Activated CD8-positive, alpha-beta memory T cell treated with anti-CD3 and anti-CD28 coated beads for 36 hours (primary cell): Measurements from ENCODE around the gene S100A8. TPM values are rescaled to one million over a fixed set of nuclear protein-coding genes. Genes with fewer than 3 reads are reported as not detected.

Experiments used
- CTCF ChIA-PET: fragments of 350-600 bp; sonication (Branson Sonifier 250); formaldehyde crosslinking; loops from one replicate; lab custom pipeline; 2021; ENCODE audit warnings: antibody characterized with exemption; lab: Charles Lee
- POLR2A ChIA-PET: fragments of 350-600 bp; sonication (Branson Sonifier 250); formaldehyde crosslinking; loops from one replicate; lab custom pipeline; 2021; ENCODE audit warnings: antibody characterized with exemption; lab: Charles Lee
- total RNA-seq, 2 experiments: library from RNA; stranded (reverse); gene quantifications; one replicate each; pipeline ENCODE4 v1.2.3, GENCODE V29; 2021

The S100A8 gene
- total RNA-seq, 2 experiments from 2014 or later: not detected

DNA sequence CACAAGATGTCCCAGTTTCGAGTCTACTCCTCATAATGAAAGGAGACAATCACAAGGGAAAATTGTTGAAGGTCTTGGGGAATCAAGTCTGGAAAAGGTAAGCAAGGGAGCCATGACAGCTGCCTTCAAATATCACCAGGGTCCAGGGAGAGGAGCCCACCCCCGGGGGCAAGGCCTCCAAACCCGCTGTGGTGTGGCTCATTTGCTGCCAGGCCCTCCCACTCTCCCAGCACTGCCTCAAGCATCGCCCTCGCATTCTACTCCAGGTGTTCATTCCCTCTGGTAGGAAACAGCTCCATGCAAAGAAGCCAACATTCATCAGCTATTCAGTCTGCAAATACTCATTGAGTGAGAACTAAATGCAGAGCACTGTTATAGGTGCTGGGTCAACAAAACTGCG is 24.6 kb downstream of the S100A8 start:
- CTCF ChIA-PET: no interaction called here
- POLR2A ChIA-PET: no interaction called here

DNA sequence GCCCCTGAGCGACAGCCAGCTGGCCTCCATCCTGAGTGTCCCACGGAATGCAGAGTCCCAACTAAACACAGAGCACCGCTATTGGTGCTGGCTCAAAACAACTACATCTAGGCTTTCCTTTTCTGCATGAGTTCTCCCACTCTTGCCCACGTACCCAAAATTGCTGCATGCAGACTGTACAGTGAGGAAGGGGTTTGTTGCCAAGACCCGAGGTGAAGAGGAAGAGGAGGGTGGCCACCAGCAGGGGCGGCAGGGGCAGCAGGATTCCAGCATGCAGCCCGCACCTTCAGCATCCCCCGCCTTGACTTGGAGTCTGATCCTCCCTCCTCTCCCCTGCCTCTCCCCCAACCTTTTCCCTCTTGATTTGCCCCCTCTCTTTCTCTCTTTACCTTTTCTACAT is 25.2 kb downstream of the S100A8 start:
- ChIA-PET POLR2A (no interaction called here), CTCF (no interaction called here)

DNA sequence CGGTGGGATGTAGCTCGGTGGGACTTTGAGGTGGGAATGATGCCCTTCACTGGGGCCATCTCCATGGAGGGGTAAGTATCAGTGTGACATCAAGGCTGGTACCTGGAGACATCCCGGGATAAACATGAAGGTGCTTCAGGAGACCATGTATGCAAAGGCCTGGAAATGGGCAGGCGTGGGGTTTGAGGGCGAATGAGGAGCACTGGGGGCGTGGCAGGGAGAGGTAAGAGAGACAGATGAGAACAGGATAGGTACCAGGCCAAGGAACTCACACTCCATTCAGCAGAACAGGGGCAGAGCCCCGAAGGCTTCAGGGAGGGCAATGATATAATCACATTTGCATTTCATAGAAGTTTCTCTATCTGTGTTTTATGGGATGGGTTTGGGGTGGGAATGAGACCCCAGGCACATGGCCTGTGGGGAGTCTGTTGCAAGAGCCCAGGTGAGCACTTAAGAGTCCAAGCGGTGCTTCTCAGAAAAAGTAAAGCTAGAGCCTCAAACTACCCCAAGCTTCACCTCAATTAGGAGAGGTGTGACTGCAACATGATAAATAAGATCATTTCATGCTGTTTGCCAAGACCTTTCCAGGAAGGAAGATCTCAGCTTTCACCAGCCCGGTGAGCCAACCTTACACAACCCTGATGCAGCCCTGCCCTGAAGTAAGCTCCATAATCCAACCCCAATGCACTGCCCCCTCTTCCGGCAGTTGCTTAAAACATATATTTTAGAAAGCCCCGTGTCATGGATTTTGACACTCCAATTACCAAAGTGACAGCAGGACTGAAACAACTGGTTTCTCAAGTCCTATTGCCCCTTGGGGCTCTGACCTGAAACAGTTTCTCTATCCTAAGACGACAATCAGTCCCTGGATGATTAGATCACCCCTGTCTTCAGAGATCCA is 25.9 kb downstream of the S100A8 start:
- ChIA-PET CTCF (interaction anchor here (1.4 kb wide), 1 partner anchor 12 kb away, joined by 4 read pairs; no protein-coding TSS in a partner anchor), POLR2A (no interaction called here)

DNA sequence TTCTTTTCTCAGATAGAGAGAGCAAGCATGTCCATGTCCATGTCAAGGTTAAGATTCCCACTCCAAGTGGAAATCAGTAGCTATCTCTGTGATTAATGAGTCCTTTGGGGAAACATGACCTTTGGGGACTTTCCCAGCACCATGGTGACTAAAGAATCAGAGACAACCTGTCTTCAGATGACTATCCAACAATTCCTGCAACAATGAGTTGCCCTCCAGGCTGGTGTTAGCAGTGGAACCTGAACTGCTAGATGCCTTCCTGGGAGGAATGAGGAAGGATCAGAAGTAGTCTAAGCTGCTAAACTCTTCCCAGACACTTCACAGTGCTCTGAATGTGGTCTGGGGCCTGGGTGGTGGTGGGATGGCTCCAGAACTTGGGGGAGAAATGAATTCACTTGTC is 26.7 kb downstream of the S100A8 start:
- POLR2A ChIA-PET: no interaction called here
- CTCF ChIA-PET: interaction anchor here (1.4 kb wide), 1 partner anchor 11 kb away, joined by 4 read pairs; no protein-coding TSS in a partner anchor

DNA sequence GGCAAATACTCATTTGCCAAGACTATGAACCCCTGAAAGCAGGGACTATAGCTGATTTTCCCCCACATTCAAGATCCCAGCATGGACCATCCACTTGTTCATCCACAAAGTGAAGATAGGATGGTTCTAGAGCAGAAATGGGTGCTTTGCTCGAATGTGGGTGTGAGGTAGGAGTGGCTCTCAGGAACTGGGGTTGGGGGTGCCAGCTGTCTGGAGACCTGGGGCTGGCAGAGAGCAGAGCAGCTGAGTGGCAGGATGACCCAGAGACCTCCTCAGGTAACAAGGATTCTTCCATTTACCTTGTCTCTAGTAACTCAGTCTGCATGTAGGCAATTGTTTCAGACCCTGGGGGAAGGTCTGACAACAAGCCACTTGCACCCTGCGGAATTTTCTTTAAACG is 27.2 kb downstream of the S100A8 start:
- ChIA-PET CTCF (no interaction called here), POLR2A (no interaction called here)

DNA sequence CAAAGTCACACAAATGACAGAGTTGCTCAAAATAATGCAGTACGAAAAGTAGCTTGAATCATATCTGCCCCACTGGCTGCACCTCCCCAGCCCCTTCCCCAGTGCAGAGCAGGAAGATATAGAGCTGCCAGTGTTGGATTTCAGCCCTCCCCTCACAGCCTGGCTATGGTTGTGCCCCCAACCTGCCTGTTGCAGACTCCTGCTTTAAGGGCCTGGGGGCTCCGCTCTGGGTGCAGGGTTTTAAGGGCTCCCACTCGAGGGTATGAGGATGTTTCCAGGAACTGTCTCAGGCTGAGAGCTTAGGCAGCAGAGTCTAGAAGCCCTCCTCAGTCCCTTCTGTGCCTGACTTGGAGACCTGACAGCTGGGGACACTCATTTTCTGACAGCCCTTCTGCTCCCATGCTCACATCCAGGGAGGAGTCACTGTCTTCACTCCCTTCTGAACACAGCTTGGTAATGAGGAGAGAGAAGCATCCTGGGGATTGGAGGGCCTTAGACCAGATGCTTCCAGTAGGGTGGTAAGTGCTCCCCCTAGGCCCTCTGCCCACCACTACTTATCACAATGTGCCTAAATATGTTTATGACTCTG is 28.6 kb downstream of the S100A8 start:
- POLR2A ChIA-PET: no interaction called here

DNA sequence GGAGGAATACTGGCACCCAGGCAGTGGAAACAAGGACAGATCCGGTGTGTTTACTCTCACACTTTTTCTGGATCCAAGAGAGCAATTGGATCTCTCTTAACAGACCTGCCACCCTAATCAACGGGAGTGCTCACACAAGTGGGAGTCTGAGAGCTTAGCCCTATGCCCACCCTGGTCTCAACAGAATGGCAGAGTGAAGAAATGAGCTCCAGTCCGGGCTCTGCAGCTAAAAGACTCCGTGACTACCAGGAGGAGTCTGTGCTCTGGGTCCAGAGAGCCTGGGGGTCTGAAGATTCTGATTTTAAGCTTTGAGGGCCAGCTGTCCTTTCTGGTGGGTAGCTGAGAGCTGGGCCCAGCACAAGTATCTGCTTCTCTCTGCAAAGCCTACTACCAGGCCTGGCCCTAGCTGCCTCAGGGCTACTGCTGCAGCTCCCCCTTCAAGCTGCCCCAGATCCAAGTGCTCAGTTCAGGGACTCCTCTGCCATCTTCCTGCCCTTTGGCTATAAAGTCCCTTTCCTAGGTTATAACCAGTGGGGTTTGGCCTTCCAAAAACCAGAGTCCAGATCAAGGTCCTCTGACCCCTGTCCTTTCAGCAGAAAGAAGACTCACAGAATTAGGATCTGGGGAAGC is 29.3 kb downstream of the S100A8 start:
- ChIA-PET CTCF (interaction anchor here (1.2 kb wide), 2 partner anchors 8 to 133 kb away, joined by 3 to 4 read pairs; no protein-coding TSS in a partner anchor), POLR2A (no interaction called here)

More for the DNA sequence above, 28.6 kb downstream of the S100A8 start:
- CTCF ChIA-PET: interaction anchor here (1.2 kb wide), 2 partner anchors 9 to 133 kb away, joined by 3 to 4 read pairs; no protein-coding TSS in a partner anchor

DNA sequence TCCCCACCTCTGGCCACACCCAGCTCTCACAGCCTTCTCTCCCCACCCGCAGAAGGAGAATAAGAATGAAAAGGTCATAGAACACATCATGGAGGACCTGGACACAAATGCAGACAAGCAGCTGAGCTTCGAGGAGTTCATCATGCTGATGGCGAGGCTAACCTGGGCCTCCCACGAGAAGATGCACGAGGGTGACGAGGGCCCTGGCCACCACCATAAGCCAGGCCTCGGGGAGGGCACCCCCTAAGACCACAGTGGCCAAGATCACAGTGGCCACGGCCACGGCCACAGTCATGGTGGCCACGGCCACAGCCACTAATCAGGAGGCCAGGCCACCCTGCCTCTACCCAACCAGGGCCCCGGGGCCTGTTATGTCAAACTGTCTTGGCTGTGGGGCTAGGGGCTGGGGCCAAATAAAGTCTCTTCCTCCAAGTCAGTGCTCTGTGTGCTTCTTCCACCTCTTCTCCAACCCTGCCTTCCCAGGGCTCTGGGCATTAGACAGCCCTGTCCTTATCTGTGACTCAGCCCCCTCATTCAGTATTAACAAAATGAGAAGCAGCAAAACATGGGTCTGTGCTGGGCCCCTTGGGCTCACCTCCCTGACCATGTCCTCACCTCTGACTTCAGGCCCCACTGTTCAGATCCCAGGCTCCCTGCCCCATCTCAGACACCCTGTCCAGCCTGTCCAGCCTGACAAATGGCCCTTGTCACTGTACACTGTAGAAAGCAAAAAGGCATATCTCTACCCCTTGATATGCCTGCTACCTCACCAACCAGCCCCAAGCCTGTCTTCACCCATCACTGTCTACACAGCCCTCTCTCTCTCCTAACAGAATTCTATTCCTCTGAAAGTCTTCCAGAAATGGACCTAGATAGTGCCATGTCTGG is 30.0 kb downstream of the S100A8 start:
- ChIA-PET POLR2A (no interaction called here), CTCF (interaction anchor here (1.2 kb wide), 1 partner anchor 134 kb away, joined by 3 read pairs; no protein-coding TSS in a partner anchor)

DNA sequence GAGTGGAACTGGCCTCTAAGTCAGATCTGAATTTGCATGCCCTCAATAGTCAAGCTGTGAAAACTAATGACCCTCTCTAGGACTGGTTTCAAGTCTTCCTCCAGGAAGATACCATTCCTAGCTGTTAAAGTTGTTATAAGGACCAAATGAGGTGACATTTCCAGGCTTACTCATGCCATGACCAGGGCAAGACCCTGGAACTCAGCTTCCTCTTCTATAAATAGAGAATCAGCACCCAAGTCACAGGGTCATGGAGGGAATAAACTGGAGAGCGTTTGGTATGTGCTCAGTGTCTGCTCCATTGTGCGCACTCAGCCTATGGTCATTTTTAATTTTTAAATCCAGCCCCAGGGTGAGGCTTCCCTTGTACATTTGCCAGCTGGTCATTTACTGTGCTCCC is 30.7 kb downstream of the S100A8 start:
- ChIA-PET POLR2A (no interaction called here), CTCF (no interaction called here)

DNA sequence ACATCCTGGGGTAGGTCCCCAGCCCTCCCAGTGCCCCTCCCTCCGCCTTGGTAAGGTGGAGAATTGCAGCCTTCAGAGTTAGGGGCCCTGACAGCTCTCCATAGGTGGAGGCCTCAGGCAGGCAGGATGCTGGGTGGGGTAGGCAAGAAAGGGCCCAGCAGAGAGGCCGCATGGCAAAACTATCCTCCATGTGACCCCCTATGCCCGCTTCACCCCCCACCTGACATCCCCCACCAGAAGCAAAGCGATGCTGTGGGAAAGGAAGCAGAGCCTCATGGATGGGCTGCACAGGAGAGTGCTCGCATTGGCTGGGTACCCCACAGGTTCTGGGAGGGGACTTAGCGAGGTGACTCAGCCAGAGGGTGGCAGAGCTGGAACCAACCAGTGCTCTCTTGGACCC is 31.6 kb downstream of the S100A8 start:
- POLR2A ChIA-PET: no interaction called here
- CTCF ChIA-PET: no interaction called here

DNA sequence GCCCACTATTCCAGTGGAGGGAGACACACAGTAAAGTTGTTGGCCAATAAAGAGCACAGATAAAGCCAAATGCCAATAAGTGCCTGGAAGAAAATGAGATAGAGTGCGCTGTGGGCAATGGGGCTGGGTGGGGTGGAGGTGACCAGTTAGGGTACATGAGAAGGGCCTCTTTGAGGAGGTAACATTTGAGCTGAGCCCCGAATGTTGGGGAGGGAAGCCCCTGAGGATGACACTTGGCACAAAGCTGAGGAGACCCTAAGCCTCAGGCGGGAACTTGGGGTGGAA is 32.2 kb downstream of the S100A8 start:
- ChIA-PET CTCF (interaction anchor here (2.2 kb wide), 1 partner anchor 136 kb away, joined by 8 read pairs; no protein-coding TSS in a partner anchor), POLR2A (no interaction called here)

DNA sequence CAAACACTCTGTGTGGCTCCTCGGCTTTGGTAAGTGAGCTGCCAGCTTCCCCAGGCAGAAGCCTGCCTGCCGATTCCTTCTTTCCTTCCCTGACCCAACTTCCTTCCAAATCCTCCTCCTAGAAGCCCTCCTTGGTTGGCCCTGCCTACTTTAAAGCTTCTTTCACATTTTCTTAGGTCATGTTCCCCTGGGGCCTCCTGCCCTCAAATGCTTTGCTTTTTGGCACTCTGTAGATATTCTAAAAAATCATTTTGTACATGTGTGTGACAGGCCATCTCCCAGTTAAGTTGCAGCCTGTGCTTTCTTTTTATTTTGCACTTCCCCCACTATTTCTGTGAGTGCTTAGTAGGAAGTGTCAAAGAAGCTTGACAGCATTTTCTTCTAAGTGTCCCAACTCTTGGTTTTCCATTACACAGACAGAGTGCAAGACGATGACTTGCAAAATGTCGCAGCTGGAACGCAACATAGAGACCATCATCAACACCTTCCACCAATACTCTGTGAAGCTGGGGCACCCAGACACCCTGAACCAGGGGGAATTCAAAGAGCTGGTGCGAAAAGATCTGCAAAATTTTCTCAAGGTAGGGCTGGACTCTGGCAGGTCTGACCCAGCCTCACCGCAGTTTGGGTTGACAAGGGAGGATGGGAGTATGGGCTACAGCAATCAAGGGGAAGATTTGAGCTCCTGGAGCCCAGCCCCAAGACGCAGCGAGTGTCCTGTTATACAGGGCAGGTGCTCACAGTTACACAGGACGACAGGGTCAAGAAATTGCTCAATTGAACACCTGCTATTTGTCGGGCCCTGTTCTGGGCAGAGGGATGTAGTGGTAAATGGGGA is 32.8 kb downstream of the S100A8 start, which contains the start of gene S100A9:
Gene S100A9 (plus strand): TSS at position 2 of the 838 bp plus-strand sequence. CDS start 430 bp downstream, at position 432.
- ChIA-PET POLR2A (no interaction called here), CTCF (interaction anchor here (1.1 to 2.2 kb wide), 2 partner anchors 14 to 137 kb away, joined by 3 to 8 read pairs; no protein-coding TSS in a partner anchor)

DNA sequence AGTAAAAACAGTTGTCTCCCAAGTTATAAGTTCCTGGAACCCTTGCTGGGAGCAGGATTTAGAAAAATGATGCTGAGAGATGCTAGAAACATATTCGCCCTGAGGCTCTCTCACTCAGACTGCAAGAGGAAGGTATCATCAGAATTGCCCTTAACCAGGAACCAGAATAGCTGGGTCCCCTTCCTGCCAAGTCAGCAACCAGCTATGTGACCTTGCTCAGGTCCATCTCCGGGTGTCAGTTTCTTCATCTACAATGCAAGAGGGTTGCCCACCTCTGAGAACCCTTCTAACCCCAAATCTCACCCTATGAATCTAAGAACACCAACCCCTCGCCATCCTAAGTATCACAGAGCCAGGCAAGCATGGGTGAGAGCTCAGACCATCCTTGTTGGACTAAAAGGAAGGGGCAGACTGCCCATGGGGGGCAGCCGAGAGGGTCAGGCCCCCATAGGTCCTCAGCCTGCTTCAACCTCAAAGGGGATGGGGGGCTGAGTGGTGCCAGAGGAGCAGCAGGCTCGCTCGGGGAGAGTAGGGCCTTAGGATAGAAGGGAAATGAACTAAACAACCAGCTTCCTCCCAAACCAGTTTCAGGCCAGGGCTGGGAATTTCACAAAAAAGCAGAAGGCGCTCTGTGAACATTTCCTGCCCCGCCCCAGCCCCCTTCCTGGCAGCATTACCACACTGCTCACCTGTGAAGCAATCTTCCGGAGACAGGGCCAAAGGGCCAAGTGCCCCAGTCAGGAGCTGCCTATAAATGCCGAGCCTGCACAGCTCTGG is 33.6 kb downstream of the S100A8 start:
- ChIA-PET POLR2A (no interaction called here), CTCF (interaction anchor here (1.1 to 2.2 kb wide), 2 partner anchors 13 to 137 kb away, joined by 3 to 8 read pairs; no protein-coding TSS in a partner anchor)

DNA sequence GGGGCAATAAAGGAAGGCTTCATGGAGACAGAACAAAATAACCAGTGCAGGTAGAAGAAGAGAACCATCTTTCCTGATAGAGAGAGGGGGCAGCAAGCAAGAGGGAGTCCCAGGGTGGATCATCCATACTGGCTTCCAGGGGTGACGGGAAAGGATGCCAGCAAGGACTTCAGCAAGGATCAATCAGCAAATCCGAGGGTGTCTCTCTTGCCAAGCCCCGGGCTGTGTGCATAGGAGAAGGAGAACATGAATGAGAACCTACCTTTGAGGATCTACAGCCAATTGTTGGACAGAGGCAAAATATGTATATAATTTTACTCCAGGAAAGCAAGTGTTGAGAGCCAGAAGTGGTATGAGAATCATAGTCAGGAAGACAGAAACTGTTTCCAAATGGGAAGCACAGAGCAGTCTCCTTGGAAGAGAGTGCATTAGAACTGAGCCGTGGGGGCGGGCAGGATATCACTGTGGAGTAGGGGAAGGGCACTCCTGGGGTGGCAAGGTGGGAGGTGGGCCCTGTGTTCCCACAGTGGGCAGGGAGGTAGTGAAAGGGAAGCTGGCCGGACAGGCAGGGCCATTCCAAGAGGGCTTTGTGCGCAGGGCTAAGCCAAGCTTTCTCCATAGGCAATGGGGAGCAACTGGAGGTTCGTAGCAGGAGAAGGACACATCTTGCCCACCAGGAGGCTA is 34.3 kb downstream of the S100A8 start:
- CTCF ChIA-PET: interaction anchor here (2.2 kb wide), 1 partner anchor 138 kb away, joined by 8 read pairs; no protein-coding TSS in a partner anchor
- POLR2A ChIA-PET: no interaction called here

DNA sequence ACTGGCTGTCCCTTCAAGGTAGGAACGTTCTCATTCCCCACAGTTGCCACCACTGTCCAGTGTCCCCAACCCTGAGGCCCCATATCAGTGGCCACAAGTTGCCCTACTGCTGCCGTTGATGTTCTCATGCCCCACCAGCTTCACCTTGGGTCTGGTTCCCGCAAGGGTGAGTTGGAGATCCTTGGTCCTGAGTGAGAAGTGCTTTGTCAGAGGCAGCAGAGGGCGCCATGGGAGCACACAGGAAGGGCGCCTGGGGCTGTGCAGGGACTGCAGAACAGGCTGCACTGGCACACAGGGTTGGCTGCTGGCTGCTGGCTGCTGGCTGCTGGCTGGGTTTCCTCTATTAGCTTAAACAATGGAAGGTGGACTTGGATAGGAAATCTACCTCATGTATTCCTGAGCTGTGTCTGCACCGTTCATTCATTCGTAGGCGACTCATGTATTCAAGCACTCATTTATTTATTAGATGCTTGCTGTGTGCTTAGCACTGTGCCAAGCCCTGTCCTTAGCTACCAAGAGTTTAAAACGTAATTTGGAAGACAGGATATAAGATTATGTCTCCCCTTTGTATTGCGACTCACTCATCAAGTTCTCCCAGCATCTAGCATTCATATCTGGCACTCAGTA is 35.3 kb downstream of the S100A8 start:
- POLR2A ChIA-PET: no interaction called here
- CTCF ChIA-PET: interaction anchor here (0.8 kb wide), 1 partner anchor 49 kb away, joined by 3 read pairs; no protein-coding TSS in a partner anchor
